HG03571 (cell line): ENCODE measurements around the gene CCNI.
"Not testable (repeated sequence)": the region's sequence is repeated elsewhere in the genome, so short reads cannot be mapped to it uniquely, and the experiment has no call there.

Experiments used
- ATAC-seq: cut with Tn5 transposase; IDR thresholded peaks from one replicate; pipeline ENCODE4 v1.9.1; 2021; ENCODE audit not compliant: unreplicated experiment

CCNI gene

GRCh38 chr4:77040854-77041725 is 34.7 kb downstream of the CCNI start:
- no peak for ATAC-seq

DNA sequence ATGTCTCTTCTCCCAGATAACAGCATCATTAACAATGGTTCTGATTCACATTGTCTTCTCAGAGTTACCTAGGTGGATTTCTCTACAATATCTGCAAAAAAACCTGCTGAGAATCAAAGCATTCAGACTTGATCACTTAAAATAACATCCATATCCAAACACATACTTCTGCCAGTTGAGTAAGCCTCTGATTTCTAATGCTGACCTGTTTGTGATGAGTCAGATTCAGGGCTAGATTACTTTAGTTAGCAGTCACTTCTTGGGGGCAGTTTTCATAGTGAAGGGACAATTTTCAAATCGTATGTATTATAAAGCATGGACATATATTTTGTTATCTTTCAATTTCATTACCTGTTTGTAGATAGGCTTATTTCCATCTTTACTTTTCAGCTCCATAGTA is 35.5 kb downstream of the CCNI start:
- no peak for ATAC-seq

DNA sequence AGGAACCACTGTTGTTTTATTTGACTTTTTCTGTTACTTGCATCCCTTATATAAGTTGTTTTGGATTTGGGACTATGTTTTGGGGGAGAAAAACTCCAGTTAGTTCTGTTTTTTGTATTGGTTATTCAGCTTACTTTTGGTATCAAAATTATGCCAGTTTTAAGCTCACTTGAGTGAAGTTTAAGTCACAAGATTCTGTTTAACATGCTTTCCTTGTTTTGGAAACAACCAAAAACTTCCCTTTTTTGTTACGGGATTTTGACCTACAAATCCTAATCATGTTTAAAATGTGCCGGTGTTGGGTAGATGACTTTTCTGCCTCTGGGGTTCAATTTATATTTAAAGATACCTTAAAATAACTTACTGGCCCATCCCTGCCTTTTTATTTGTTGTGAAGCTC is 36.0 kb downstream of the CCNI start:
- ATAC-seq = no peak

DNA sequence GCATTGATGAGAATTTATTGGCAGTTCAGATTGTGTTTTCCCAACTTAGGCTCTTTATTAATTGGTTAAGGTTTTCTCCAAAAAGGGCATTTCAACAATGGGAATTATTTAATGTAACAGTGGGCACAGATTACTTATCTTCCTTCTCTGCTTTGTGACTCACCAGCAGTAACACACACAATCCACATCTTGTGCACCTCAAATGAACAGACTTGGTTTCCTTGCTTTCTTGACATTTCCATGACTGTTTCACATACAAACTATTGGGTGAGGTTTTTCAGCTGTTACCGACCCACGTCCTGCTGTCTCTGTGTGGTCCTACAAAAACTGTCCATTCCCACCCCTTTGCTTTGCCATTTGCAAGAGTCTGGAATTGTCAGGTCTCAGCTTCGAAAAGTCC is 38.1 kb downstream of the CCNI start:
- no peak for ATAC-seq

DNA sequence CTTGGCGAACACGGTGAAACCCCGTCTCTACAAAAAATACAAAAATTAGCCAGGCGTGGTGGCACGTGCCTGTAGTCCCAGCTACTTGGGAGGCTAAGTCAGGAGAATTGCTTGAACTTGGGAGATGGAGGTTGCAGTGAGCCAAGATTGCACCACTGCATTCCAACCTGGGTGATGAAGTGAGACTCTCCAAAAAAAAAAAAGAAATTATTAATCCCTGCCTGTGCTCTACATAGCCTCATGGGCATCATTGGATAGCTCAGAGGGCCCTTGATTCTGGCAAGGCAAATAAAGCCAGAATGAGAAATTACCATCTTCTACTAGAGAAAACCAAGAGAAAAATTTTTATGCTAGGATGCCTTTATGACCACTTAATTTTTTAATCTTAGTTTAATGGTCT is 38.6 kb downstream of the CCNI start:
- ATAC-seq = not testable (repeated sequence)

DNA sequence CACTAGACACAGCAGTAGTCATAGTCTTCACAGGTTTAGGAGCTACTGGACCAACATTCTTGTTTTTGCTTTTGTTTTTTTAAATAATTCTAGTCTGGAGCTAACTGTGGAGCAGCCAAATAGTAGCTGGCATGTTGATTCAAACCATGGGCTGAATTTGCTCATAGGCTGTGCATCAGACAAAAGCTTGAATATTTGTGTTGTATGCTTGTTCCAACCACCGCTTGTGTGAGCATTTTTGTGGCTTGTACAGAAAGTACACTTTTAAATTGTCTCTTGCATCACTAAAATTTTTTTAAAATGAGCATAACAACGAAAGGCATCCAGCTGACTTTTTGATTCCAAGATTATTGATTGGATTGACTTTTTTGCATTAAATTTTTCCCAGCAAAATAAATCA is 39.6 kb downstream of the CCNI start:
- ATAC-seq = no peak

DNA sequence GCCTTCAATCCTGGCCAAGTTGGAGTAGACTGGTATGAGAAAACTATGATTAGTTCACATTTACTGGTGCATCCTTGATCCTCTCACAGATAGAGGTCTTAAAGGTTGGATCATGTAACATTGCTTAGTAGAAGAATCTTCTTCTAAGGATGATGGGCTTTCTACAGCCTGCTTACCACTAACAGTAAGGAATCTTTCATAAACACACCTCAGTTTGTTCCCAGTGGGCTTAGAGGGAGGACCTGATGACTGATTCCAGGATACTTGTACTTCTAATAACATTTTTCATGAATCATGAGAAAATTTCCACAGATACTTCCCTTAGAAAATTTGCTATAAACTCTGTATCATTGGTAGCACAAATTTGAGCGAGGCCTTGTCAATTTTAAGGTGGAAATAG is 40.6 kb downstream of the CCNI start:
- ATAC-seq = no peak

DNA sequence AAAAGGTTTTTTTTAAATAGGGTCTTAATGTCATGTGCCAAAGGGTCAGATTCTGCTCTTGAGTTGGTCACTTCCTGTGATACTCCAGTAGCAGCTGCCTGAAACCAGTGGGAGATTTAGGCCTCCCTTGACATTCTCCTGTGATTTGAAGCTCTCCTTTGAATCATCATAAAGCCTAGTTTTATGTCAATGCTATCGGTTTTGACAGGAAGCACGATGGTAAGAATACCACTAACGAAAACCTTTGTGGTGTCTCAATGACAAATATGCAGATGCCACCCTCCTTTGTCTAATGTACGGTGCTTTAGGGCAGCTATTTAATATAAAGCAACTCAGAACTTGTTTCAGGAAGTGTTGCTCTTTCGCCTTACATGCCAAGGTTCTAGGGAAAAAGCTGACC is 44.2 kb downstream of the CCNI start:
- ATAC-seq = no peak

- ATAC-seq = not testable (repeated sequence)
Observed at GRCh38 chr4:77029757-77030156, 46.0 kb downstream of the CCNI start.

- no peak for ATAC-seq
Observed at GRCh38 chr4:77028246-77028645, 47.5 kb downstream of the CCNI start.

GRCh38 chr4:77026322-77026704 is 49.5 kb downstream of the CCNI start:
- ATAC-seq = no peak

DNA sequence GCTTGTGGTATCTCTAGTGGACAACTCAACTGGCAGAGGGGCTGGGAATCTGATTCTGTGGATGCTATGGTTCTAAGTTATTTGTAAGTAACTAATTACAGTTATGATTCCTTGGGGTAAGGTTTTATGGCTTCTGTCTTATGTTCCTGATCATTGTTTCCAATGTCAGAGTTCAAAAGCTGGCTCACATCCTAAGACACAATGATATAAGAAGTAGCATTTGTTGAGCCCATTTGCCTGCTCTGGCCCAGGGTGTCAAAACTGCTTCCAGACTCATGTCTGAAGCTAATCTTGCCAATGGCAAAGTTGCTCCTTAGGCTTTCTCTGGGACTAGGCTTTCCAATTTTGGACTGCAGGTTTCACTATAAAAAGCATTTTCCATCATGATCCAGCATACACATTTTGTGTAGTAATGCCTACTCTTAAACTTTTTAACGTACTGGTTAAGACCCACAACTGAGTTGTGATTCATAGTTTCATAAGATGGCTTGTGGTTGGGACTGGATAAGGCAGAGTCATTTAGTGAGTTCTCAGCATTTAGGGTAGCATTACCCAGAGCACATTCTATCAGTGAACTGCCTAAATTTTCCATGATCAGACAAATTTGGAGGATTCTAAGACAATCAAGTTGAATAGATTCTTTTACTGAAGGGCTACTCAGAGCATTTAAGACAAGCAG is 50.0 kb downstream of the CCNI start:
- ATAC-seq = no peak

- no peak for ATAC-seq
Observed at GRCh38 chr4:77023920-77024319, 51.9 kb downstream of the CCNI start.

GRCh38 chr4:77022560-77023179 is 53.1 kb downstream of the CCNI start:
- ATAC-seq = no peak

DNA sequence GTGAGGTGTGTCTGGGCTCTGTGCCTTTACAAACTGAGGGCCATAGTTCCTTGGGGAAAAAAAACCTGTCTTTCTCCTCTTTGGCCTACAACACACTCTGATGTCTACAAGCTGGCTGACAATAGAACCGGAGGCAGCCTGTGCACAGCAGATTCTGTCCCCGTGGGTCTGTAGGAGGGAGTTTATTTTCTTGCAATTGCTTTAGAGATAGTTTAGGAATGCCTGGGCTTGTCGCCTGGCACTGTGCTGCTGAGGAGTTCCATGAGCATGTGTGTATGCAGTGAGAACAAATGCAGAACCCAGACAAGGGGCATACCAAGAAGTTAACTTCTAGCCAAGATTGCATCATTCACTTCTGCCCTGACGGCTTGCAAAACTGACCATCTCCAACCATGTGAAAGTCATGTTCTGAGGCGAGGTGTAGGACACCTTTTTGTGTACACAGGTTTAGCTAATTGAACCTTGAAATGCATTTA is 54.1 kb downstream of the CCNI start:
- no peak for ATAC-seq

DNA sequence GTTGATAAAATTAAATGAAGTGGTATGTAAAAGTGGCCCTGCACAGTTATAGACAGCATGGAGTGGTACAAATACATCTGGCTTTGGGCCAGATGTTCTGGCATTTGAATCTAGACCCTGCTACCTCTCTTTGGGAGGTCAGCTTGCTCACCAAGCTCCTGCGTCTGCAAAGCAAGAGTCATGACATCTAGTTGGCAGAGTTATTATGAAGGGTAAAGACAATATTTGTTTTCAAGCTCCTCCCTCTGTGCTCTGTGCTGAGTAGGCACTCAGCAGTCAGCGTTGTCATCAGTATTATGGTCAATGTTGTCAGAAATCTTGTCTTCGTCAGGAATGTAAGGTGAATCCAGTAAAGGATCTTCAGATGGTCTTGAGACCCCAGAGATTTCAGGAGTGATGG is 55.8 kb downstream of the CCNI start:
- no peak for ATAC-seq

- ATAC-seq = no peak
Observed at GRCh38 chr4:77015390-77015789, 60.4 kb downstream of the CCNI start.

GRCh38 chr4:77014256-77014655 is 61.5 kb downstream of the CCNI start:
- ATAC-seq = no peak

DNA sequence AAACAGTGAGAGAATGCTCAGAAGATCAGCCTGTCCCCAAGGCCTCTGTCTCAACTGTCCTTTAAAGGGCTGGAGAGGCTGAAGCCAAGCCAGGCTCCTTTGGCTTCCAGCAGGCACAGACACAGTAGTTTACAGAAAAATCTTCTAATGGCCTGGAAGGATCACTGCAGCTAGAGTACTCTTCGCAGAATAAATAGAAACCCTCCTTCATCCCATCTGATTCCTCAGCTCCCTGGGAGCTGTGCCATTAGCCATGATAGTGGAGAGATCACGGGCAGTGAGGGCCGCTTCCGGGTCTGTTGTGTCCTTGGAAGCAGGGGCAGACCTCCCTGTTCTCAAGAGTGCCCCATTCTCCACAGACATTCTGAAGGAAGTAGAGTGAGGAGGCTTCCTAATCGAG is 63.1 kb downstream of the CCNI start:
- ATAC-seq = no peak

- no peak for ATAC-seq
Observed at GRCh38 chr4:77010841-77011354, 64.9 kb downstream of the CCNI start.

DNA sequence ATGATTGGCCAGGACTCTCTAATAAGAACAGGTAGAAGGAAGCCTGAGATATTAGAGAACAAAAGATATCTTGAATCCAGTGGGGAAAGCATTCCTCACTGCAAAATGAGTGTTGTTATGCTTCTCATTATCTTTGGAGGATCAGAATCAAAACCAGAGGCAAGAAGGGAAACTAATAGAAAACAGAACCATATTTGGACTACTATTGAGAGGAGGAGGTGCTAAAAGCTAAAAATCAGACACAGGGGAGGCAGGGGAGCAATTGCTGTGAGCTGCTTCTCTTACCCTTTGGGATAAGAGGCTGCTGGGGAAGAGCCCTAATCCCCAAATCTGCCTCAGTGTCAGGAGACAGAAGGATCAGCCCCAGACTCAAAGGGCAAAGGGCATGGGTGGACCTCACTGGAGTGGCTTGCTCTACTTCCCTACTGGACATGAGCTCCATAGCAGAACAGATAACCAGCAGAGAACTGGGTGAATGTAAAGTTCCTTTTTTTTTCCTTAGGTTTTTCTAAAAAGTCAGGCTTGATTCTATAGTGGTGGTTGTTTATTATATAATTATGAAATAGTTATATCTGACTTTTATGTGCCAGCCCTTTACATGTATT is 66.2 kb downstream of the CCNI start:
- no peak for ATAC-seq
